Smooth muscle cell (in vitro differentiated cells): Measurements from ENCODE around the gene TNFAIP3. TPM values are rescaled to one million over a fixed set of nuclear protein-coding genes. Genes with fewer than 3 reads are reported as not detected.

Experiments used
- DNase-seq: peaks from one replicate; lab custom pipeline; 2025; ENCODE audit not compliant: unreplicated experiment; lab: John Stamatoyannopoulos, UW
- H2AFZ ChIP-seq: fragments of 200-600 bp; sonication (generic); 2 replicates; pipeline ENCODE4 v1.6.0; 2016; ENCODE audit warnings: antibody characterized with exemption, low read depth, mild to moderate bottlenecking
- H3F3A ChIP-seq: fragments of 200-600 bp; sonication (generic); 2 replicates; pipeline ENCODE4 v1.6.0; 2017; ENCODE audit warnings: antibody characterized with exemption, low read depth
- H3K27ac ChIP-seq: fragments of 200-600 bp; sonication (generic); 2 replicates; pipeline ENCODE4 v1.5.1; 2016; ENCODE audit warnings: low read depth, mild to moderate bottlenecking
- H3K27me3 ChIP-seq: fragments of 200-600 bp; sonication (generic); 2 replicates; pipeline ENCODE4 v1.6.1; 2016; ENCODE audit warnings: low read depth, mild to moderate bottlenecking
- H3K36me3 ChIP-seq: fragments of 200-600 bp; sonication (generic); 2 replicates; pipeline ENCODE4 v1.5.1; 2016; ENCODE audit warnings: low read depth
- H3K4me1 ChIP-seq: fragments of 200-600 bp; sonication (generic); 2 replicates; pipeline ENCODE4 v1.5.1; 2016; ENCODE audit warnings: low read depth
- H3K4me2 ChIP-seq: fragments of 200-600 bp; sonication (generic); 2 replicates; pipeline ENCODE4 v1.6.0; 2016; ENCODE audit warnings: mild to moderate bottlenecking
- H3K4me3 ChIP-seq: fragments of 200-600 bp; sonication (generic); 2 replicates; pipeline ENCODE4 v1.5.1; 2016; ENCODE audit warnings: mild to moderate bottlenecking
- H3K79me2 ChIP-seq: fragments of 200-600 bp; sonication (generic); 2 replicates; pipeline ENCODE4 v1.6.0; 2016; ENCODE audit warnings: low read depth, mild to moderate bottlenecking
- H3K9ac ChIP-seq: fragments of 200-600 bp; sonication (generic); 2 replicates; pipeline ENCODE4 v1.6.0; 2016; ENCODE audit warnings: low read depth
- H3K9me3 ChIP-seq: fragments of 200-600 bp; sonication (generic); replicated peaks from 2 replicates; pipeline ENCODE4 v1.5.1; 2016; ENCODE audit warnings: low read depth
- H4K20me1 ChIP-seq: fragments of 200-600 bp; sonication (generic); 2 replicates; pipeline ENCODE4 v1.6.0; 2016; ENCODE audit warnings: low read depth
- WGBS: methylation state at CpG from one replicate; pipeline ENCODE4 v1.1.7; 2016; ENCODE audit warnings: low lambda C conversion rate; 5-methylcytosine and 5-hydroxymethylcytosine counted together
- polyA plus RNA-seq: library from polyadenylated mRNA; unstranded; fragments of >200 nt; fragmentation: Nextera tagmentation; extraction: Ambion mirVana; gene quantifications from 2 replicates; pipeline ENCODE4 v1.2.1, GENCODE V29; 2016
- total RNA-seq: library from RNA; depleted of rRNA; stranded (reverse); fragments of >200 nt; gene quantifications from 2 replicates; pipeline ENCODE4 v1.2.3, GENCODE V29; 2014
- TF ChIP-seq, protein P1 (sequence below): fragments of 200-600 bp; sonication (generic); IDR thresholded peaks from 2 replicates; pipeline ENCODE4 v1.5.1; 2017; ENCODE audit warnings: borderline replicate concordance, mild to moderate bottlenecking, antibody characterized with exemption; ENCODE audit not compliant: insufficient read depth, poor library complexity, severe bottlenecking

TNFAIP3 gene
- total and polyA plus RNA-seq, 2 experiments from 2014 or later, result 32.2 to 33.8 TPM

DNA sequence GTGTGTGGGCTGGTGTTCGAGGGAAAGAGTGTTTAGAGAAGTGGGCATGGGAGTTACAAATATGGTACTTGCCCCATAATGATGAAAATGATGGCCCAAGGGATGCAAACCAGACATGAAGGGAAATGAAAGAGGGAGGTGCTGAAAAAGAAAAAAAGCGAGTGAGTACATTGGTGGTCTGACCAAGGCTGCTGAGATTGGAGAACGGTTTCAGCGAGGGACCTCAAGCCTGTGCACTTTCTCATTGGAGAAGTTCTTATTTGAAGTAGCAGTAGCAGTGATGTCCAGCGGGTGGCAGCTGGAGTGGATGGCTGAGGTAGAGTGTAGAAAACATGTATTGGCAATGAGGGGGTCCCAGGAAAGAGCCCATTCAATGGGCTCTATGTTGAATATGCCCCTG, 54.8 kb downstream of the TNFAIP3 start:
- no peak overlapping the region for H3K27ac ChIP-seq
- no peak for DNase-seq
- H3K36me3 ChIP-seq, result no peaks in the 10 kb centered on the region
- TF ChIP-seq, protein P1, sequence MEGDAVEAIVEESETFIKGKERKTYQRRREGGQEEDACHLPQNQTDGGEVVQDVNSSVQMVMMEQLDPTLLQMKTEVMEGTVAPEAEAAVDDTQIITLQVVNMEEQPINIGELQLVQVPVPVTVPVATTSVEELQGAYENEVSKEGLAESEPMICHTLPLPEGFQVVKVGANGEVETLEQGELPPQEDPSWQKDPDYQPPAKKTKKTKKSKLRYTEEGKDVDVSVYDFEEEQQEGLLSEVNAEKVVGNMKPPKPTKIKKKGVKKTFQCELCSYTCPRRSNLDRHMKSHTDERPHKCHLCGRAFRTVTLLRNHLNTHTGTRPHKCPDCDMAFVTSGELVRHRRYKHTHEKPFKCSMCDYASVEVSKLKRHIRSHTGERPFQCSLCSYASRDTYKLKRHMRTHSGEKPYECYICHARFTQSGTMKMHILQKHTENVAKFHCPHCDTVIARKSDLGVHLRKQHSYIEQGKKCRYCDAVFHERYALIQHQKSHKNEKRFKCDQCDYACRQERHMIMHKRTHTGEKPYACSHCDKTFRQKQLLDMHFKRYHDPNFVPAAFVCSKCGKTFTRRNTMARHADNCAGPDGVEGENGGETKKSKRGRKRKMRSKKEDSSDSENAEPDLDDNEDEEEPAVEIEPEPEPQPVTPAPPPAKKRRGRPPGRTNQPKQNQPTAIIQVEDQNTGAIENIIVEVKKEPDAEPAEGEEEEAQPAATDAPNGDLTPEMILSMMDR, result no peak
- no peak overlapping the region for H3K4me2 ChIP-seq
- peaks cover 12% of the 10 kb centered on the region for H3K4me1 ChIP-seq
- H3K9me3 ChIP-seq, result no peaks in the 10 kb centered on the region
- H3K79me2 ChIP-seq, result no peaks in the 10 kb centered on the region
- H3K27me3 ChIP-seq, result no peaks in the 10 kb centered on the region
- WGBS, result 92% methylated on average over 5 of the region's 5 CpGs
- H4K20me1 ChIP-seq, result no peaks in the 10 kb centered on the region
- H2AFZ ChIP-seq, result no peak overlapping the region
- H3F3A ChIP-seq, result no peaks in the 10 kb centered on the region
- H3K9ac ChIP-seq, result no peak overlapping the region
- H3K4me3 ChIP-seq, result no peak overlapping the region

DNA sequence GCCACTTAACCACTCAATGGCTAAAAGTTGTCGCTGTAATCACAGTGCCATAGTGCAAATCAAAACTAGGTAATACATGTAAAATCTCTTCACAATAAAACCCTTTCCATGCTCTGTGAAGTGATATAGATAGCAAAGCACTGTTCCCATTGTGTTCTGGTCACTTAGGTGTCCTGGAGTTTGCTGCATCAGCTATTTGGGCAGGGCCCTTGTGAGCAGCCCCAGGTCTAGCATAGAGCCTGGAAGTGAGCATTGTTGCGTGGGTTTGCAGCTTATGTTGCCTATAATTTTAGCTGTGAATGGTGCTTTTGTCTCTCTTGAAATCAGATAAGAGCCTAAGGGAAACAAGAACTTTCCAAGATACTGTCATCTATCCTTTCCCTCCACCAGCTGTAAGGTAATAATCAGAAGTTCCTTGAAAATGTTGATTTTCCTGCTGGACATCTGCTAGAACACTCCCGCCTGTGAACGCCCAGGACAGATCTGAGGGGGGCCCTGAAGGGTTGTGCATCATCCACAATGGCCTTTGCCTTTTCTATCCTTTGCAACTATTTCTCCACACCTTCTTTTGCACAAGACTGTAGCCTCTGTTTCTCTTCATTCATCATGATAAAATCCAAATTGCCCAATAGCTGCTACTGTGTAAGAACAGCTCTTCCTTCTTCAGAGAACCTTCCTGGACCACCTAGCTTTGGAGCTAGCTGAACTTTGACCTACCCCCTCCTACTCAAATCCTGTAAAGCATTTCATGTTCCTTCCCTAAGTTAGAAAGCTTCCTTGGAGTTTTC, 57.0 kb downstream of the TNFAIP3 start:
- TF ChIP-seq, protein P1, result no peak
- Histone ChIP-seq H3K4me2 (no peak overlapping the region), H3K9me3 (no peaks in the 10 kb centered on the region), H3F3A (no peaks in the 10 kb centered on the region), H3K27me3 (no peaks in the 10 kb centered on the region), H3K79me2 (no peaks in the 10 kb centered on the region), H3K27ac (no peak overlapping the region), H3K36me3 (no peaks in the 10 kb centered on the region), H2AFZ (no peak overlapping the region), H3K4me3 (no peak overlapping the region), H3K4me1 (peaks cover 20% of the 10 kb centered on the region), H4K20me1 (no peaks in the 10 kb centered on the region), H3K9ac (no peak overlapping the region)
- WGBS, result 81% methylated on average over 4 of the region's 4 CpGs
- DNase-seq, result no peak

DNA sequence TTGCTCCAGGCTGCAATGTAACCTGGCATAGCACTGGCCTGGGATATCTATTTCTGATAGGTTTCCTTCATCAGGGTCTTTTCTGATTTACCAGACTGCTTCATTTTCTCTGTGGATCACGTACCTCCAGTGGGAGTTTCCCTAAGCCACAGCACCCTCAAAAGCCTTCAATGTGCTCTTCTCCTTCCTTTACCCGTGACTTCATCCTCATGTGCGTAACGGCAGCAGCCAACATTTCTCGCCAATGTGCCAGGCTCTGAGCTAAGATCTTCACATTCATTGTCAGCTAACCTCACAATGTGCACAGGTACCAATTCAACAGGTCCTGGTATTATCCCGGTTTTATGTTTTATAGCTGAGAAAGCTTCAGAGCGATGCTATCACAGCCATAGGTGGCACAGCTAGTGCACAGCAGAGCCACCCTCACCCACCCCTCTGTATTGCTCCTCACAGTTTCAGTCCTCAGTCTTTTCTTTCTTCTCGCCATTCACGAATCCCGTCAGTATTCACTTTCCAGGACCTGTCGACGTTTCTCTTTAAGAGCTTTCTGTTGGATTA, 58.2 kb downstream of the TNFAIP3 start:
- no peak overlapping the region for H3K4me2 ChIP-seq
- H3K9me3 ChIP-seq, result no peaks in the 10 kb centered on the region
- no peaks in the 10 kb centered on the region for H3K36me3 ChIP-seq
- no peak overlapping the region for H3K27ac ChIP-seq
- H3K4me3 ChIP-seq, result no peak overlapping the region
- 92% methylated on average over 12 of the region's 12 CpGs for WGBS
- H4K20me1 ChIP-seq, result no peaks in the 10 kb centered on the region
- no peaks in the 10 kb centered on the region for H3K79me2 ChIP-seq
- H2AFZ ChIP-seq, result no peak overlapping the region
- no peaks in the 10 kb centered on the region for H3F3A ChIP-seq
- no peaks in the 10 kb centered on the region for H3K27me3 ChIP-seq
- H3K4me1 ChIP-seq, result peaks cover 20% of the 10 kb centered on the region
- H3K9ac ChIP-seq, result no peak overlapping the region
- DNase-seq, result no peak
- TF ChIP-seq, protein P1, result no peak

DNA sequence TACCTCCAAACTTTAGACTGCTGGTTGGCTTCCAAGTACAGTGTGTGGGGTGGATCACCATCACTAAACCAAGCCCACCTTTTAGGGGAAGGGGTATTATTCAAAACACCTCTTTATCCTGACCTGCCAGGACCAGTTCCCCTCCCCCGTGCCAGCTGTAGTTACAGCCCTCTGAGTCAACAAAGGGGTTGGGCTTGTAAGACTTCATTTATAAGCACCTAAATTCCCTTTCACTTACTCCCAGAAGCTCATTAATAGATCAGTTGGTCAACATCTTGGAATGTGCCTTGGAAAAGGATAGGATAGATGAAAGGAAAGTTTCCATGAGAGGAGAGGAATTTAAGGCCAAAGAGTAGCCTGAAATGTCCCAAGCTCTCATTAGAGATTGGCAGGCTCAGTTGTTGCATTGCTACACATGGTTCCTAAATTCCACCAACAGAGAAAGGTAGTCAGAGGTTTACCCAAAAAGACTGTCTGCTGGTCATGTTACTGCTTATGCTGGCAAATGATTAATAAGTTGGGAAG, 59.2 kb downstream of the TNFAIP3 start:
- Histone ChIP-seq H2AFZ (no peak overlapping the region), H3K79me2 (no peaks in the 10 kb centered on the region), H3K36me3 (no peaks in the 10 kb centered on the region), H3K27ac (peak overlapping the region; percentile 51), H3K9ac (no peak overlapping the region), H3K27me3 (no peaks in the 10 kb centered on the region), H3F3A (no peaks in the 10 kb centered on the region), H3K4me3 (no peak overlapping the region), H3K4me2 (peak overlapping the region; percentile 38), H3K4me1 (peaks cover 20% of the 10 kb centered on the region), H4K20me1 (no peaks in the 10 kb centered on the region), H3K9me3 (no peaks in the 10 kb centered on the region)
- no peak for DNase-seq
- 9% methylated on average over 1 of the region's 1 CpG for WGBS
- TF ChIP-seq, protein P1, result no peak
